ENCODE measurements around the gene TOMM20. TPM values are rescaled to one million over a fixed set of nuclear protein-coding genes. Genes with fewer than 3 reads are reported as not detected.

TOMM20 gene
- total RNA-seq, 1 donor from 2014 or later, result 150 TPM

DNA sequence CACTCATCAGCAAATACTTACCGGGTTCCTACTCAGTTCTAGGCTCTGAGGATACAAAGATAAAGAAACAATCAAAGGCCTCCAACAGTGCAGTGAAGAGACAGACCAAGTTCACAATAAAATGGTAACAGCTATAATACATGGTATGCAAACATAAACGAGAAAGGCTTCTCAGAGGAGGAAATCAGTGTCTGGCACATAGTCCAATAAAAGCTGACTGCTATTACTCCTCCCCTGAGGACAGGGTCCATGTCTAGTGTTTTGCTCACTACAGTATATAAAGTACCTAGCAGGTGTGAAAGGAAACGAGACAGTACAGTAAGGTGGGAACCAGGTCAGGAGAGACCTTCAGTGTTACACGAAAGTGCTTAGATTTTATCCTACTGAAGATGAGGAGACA lies 28.1 kb upstream of the TOMM20 start:
- TF ChIP-seq, protein P1, sequence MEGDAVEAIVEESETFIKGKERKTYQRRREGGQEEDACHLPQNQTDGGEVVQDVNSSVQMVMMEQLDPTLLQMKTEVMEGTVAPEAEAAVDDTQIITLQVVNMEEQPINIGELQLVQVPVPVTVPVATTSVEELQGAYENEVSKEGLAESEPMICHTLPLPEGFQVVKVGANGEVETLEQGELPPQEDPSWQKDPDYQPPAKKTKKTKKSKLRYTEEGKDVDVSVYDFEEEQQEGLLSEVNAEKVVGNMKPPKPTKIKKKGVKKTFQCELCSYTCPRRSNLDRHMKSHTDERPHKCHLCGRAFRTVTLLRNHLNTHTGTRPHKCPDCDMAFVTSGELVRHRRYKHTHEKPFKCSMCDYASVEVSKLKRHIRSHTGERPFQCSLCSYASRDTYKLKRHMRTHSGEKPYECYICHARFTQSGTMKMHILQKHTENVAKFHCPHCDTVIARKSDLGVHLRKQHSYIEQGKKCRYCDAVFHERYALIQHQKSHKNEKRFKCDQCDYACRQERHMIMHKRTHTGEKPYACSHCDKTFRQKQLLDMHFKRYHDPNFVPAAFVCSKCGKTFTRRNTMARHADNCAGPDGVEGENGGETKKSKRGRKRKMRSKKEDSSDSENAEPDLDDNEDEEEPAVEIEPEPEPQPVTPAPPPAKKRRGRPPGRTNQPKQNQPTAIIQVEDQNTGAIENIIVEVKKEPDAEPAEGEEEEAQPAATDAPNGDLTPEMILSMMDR (conservative IDR thresholded peaks at IDR 0.05), result no peak
- Mint-ChIP-seq H3K9me3 (no peaks in the 10 kb centered on the region), H3K27me3 (ENCODE audit: low read depth) (no peaks in the 10 kb centered on the region), H3K4me1 (peaks cover 19% of the 10 kb centered on the region), H3K36me3 (ENCODE audit: low read depth) (peaks cover 5% of the 10 kb centered on the region), H3K4me3 (no peak overlapping the region), H3K27ac (ENCODE audit: unreplicated experiment) (no peak overlapping the region)
- no peak for DNase-seq (ENCODE audit: low read depth, low spot score)

DNA sequence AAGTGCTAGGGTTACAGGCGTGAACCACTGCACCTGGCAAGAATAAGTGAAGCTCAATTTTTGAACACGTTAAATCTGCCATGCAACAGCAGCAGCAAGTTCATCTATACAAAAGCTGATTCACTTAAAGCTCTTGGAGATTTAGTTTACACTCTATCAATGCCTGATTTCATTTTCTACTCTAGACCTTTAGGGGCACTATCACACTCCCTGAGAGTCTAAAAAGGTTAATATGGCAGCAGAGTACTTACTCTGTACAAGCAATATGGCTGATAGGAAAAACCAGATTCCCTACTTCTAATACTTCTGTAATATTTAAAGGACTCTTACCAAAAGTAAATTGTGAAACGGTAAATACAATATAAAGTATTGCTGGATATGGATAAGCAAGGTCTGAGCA lies 27.6 kb upstream of the TOMM20 start:
- Mint-ChIP-seq H3K27ac (ENCODE audit: unreplicated experiment) (no peak overlapping the region), H3K9me3 (no peaks in the 10 kb centered on the region), H3K36me3 (ENCODE audit: low read depth) (peaks cover 5% of the 10 kb centered on the region), H3K4me3 (no peak overlapping the region), H3K27me3 (ENCODE audit: low read depth) (no peaks in the 10 kb centered on the region), H3K4me1 (peaks cover 15% of the 10 kb centered on the region)
- TF ChIP-seq, protein P1 (conservative IDR thresholded peaks at IDR 0.05), result no peak
- DNase-seq (ENCODE audit: low read depth, low spot score), result no peak

DNA sequence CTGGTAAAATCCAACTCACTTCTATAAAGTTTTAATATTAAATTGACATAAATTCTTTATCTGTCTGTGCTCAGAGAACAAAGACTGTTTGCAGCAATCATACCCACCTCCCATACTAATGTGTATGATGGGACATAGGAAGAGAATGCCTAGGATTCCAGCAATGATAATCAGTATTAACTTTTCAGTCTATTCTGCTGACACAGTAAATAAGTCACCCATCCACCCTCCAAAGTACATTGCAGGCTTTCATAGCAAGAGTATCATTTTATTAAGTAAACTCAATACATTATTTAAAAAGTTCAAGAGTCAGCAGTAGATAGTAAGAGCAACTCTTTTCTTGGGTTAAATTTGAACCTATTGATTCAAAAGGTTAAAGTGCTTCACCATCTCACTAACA lies 23.6 kb upstream of the TOMM20 start:
- Mint-ChIP-seq H3K36me3 (ENCODE audit: low read depth) (peaks cover 16% of the 10 kb centered on the region), H3K9me3 (no peaks in the 10 kb centered on the region), H3K4me3 (no peak overlapping the region), H3K4me1 (no peaks in the 10 kb centered on the region), H3K27ac (ENCODE audit: unreplicated experiment) (no peak overlapping the region), H3K27me3 (ENCODE audit: low read depth) (no peaks in the 10 kb centered on the region)
- DNase-seq (ENCODE audit: low read depth, low spot score), result no peak
- TF ChIP-seq, protein P1 (conservative IDR thresholded peaks at IDR 0.05), result no peak

DNA sequence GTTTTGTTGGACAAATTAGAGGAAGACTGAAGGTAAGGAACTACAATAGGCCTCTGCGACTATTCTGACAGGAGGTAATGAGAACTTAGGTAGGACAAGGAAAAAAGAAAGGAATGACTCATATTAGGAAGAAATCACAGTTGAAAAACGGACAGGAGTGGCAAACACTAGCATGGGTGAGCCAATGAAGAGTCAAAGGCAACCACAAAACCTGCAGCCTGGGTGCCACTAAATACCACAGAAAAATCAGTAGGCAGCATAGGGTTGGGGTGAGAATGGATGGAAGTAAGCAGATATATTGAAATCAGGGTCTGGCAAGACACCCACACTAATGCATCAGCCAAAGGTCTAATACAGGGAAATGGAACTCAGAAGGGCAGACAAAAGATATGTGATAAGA lies 22.4 kb upstream of the TOMM20 start:
- no peaks in the 10 kb centered on the region for H3K9me3 Mint-ChIP-seq

DNA sequence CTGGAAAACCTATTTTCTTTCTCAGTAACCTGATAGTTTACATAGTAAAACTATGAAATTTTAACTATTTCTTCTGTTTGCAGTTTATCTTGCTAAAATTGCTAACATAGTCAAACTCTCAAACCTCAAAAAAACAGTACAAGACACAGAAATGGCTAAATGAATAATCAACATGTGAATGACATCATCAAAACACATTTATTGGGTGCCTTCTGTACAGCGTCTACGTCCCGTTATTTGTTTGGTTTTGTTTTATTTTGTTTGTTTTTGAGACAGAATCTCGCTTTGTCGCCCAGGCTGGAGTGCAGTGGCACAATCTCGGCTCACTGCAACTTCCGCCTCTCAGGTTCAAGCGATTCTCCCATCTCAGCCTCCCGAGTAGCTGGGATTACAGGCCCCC lies 21.2 kb upstream of the TOMM20 start:
- no peaks in the 10 kb centered on the region for H3K4me1 Mint-ChIP-seq
- H3K4me3 Mint-ChIP-seq, result no peak overlapping the region
- DNase-seq (ENCODE audit: low read depth, low spot score), result no peak
- no peak overlapping the region for H3K27ac Mint-ChIP-seq (ENCODE audit: unreplicated experiment)
- no peaks in the 10 kb centered on the region for H3K27me3 Mint-ChIP-seq (ENCODE audit: low read depth)
- TF ChIP-seq, protein P1 (conservative IDR thresholded peaks at IDR 0.05), result no peak
- peaks cover 18% of the 10 kb centered on the region for H3K36me3 Mint-ChIP-seq (ENCODE audit: low read depth)
- H3K9me3 Mint-ChIP-seq, result no peaks in the 10 kb centered on the region

More for the DNA sequence above, 22.4 kb upstream of the TOMM20 start:
- no peaks in the 10 kb centered on the region for H3K27me3 Mint-ChIP-seq (ENCODE audit: low read depth)
- H3K4me3 Mint-ChIP-seq, result no peak overlapping the region
- H3K27ac Mint-ChIP-seq (ENCODE audit: unreplicated experiment), result no peak overlapping the region
- no peaks in the 10 kb centered on the region for H3K4me1 Mint-ChIP-seq
- TF ChIP-seq, protein P1 (conservative IDR thresholded peaks at IDR 0.05), result no peak
- peaks cover 18% of the 10 kb centered on the region for H3K36me3 Mint-ChIP-seq (ENCODE audit: low read depth)
- no peak for DNase-seq (ENCODE audit: low read depth, low spot score)

DNA sequence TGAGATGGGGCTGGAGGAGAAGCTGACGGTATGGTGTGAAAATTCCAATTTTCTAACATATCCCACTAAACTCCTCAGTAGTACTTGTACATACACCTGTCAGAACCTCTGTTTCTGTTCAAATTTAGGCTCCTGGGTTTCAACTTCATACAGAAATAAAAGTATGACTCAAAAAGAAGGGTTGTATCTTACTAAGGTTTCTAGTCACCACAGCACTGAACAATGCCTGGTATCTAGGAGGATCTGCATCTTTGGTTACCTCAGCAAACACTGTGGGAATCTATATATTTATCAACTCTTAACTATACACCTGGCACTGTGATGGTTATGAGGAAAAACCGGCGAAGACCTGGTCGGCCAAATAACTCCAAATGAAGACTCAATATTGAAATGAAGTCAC lies 18.6 kb upstream of the TOMM20 start:
- no peak for DNase-seq (ENCODE audit: low read depth, low spot score)
- TF ChIP-seq, protein P1 (conservative IDR thresholded peaks at IDR 0.05), result no peak
- Mint-ChIP-seq H3K36me3 (ENCODE audit: low read depth) (peaks cover 17% of the 10 kb centered on the region), H3K27ac (ENCODE audit: unreplicated experiment) (no peak overlapping the region), H3K4me1 (no peaks in the 10 kb centered on the region), H3K9me3 (no peaks in the 10 kb centered on the region), H3K4me3 (no peak overlapping the region), H3K27me3 (ENCODE audit: low read depth) (no peaks in the 10 kb centered on the region)
